ENCODE measurements around the gene ABCD1.
A peak's percentile ranks its signal among the peaks of the same experiment; 100 is the strongest.
"Not testable (repeated sequence)": the region's sequence is repeated elsewhere in the genome, so short reads cannot be mapped to it uniquely, and the experiment has no call there.

Gene ABCD1

DNA sequence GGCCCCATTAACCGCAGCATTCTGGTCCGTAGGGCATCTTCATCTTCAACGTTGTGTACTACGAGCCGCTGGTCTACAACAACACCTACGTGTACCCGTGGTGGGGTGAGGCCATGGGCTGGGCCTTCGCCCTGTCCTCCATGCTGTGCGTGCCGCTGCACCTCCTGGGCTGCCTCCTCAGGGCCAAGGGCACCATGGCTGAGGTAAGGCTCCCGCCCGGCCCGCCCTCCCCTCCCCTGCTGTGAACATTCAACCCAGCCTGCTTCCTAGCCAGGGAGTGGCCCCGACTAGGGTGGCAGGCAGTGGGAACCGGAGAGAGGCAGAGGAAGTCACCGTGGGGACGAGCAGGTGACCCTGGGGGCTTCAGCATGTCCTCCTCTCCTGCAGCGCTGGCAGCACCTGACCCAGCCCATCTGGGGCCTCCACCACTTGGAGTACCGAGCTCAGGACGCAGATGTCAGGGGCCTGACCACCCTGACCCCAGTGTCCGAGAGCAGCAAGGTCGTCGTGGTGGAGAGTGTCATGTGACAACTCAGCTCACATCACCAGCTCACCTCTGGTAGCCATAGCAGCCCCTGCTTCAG lies 29.9 kb upstream of the ABCD1 start:
- no peak for DNase-seq

- DNase-seq = no peak
Observed at GRCh38 chrX:153696100-153696499, 28.6 kb upstream of the ABCD1 start.

DNA sequence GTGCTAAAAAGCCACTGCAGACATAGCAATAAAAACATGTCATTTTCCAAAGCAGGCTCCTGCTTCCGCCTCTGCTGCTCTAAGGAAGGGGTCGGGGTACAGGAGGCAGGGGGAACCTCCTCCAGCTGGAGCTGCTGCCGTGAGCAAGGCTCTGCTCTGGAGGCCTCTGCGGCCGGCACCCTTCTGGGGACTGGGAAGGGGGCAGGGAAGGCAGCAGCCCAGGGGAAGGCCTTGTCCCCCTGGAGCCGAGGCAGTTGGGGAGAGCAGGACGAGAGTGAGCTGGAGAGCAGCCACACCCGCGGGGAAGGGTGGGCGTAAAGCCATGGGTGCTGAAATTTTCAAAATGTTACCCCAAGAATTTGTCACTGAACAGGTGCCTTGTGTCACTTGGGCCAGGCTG lies 28.1 kb upstream of the ABCD1 start:
- DNase-seq = not testable (repeated sequence)

DNA sequence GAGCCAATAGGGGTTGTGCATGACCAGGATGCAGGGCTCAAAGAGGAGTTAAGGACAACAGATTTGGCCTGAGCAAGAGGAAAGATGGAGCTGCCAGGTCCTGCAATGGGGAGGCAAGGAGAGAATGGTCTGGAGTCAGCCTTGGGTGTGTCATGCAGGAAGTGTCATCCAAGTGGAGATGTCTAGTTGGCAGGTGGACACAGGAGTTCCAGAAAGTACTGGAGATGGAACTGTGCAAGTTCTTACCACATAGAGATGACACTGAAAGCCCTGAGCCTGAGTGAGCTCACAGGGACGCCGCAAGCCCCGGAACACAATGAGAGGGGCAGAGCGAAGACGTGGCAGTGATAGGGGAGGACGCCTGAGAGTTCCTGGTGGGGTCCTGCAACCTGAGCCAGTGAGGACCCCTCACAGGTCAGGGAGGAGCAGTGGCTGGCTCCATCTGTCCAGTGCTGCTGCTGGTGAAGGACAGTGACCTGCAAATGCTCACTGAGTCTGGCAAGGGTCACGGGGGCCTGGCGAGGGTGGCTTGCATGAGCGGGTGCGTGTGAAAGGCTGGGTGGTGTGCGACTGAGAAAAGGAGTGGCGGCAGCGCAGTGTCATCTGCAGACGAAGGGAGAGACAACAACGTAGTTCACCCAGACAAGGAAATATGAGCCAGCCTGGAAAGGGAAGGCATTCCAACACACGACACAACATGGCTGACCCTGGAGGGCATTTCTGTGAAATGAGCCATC lies 27.5 kb upstream of the ABCD1 start:
- not testable (repeated sequence) for DNase-seq

GRCh38 chrX:153697924-153698865 lies 26.5 kb upstream of the ABCD1 start:
- no peak for DNase-seq

GRCh38 chrX:153699210-153699783 lies 25.4 kb upstream of the ABCD1 start:
- DNase-seq = not testable (repeated sequence)

DNA sequence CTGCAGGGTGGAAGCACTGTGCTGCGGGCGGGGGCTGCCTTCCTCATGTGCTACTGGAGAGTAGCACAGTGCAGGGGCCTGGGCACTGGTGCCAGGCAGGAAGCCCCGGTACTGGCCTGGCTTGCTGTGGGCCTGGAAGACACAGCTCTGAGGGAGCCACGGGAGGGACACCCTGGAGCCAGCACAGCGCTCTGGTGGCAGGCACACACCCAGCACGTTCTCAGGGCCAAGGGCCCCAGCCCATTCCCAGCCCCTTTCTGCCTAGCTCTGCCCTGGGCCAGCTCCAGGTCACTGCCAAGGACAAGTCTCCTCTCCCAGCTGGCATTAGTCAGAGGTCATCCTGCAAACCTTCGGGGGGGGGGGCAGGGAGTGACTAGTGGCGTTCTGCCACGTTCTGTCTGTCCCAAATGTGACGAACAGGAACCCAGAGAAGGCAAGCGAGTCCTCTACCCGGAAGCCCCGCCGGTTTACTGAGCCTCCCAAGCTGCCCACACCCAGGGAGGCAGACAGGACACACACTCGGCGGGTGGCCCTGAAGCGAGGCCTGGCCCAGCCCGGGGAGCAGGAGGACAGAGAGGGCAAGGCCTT lies 24.8 kb upstream of the ABCD1 start:
- not testable (repeated sequence) for DNase-seq

DNA sequence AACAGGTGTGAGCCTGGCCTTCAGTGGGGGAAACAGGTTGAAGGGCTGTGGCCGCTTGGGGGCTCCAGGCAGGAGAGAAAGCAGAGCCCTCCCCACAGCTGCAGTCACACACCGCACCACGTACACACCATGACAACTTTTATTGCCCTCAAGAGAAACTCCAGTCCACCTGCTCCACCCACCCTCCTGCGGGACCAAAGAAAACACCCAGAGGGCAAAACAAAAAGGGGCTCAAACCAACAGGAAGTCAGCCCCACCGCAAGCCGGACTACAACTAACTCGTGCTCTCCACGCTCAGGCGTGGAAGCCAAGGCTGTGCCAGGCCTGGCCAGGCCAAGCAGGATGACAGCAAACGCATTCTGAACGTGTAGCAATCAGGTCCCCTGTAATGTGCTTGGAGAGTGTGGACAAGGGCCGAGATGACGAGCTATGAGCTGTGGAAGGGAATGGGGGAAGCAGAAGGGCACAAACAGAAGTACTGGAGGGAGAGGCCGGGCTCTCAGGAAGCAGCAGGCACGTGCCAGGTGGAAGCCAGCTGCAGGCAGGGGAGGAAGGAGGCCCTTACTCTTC lies 24.2 kb upstream of the ABCD1 start:
- DNase-seq = no peak

GRCh38 chrX:153700967-153701366 lies 23.7 kb upstream of the ABCD1 start:
- no peak for DNase-seq

- no peak for DNase-seq
Observed at GRCh38 chrX:153701706-153702105, 22.9 kb upstream of the ABCD1 start.

- DNase-seq = no peak
Observed at GRCh38 chrX:153702336-153703035, 22.2 kb upstream of the ABCD1 start.

GRCh38 chrX:153703036-153703370 lies 21.7 kb upstream of the ABCD1 start:
- DNase-seq = no peak

- DNase-seq = no peak
Observed at GRCh38 chrX:153704021-153704526, 20.6 kb upstream of the ABCD1 start.

- DNase-seq = not testable (repeated sequence)
Observed at GRCh38 chrX:153704631-153705402, 19.8 kb upstream of the ABCD1 start.

GRCh38 chrX:153705403-153706060 lies 19.1 kb upstream of the ABCD1 start:
- not testable (repeated sequence) for DNase-seq

- DNase-seq = no peak
Observed at GRCh38 chrX:153706799-153707198, 17.9 kb upstream of the ABCD1 start.

DNA sequence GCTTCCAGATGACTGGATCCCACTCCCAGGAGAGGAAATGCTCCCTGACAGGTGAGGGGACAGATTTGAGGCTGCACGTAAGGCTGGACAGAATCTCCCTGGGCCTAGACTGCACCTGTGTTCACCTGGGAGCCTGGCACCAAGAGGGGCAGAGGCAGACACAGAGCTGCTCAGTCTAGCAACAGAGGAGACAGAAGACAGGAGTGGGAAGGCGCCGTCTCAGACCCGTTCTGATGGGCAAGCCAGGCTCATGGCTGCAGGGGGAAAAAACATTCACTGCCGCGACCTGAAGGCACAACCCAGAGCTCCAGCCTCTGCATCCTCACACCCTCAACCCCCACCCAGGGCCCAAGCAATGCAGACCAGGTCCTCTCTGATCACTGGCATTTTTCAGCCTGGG lies 17.2 kb upstream of the ABCD1 start:
- no peak for DNase-seq

DNA sequence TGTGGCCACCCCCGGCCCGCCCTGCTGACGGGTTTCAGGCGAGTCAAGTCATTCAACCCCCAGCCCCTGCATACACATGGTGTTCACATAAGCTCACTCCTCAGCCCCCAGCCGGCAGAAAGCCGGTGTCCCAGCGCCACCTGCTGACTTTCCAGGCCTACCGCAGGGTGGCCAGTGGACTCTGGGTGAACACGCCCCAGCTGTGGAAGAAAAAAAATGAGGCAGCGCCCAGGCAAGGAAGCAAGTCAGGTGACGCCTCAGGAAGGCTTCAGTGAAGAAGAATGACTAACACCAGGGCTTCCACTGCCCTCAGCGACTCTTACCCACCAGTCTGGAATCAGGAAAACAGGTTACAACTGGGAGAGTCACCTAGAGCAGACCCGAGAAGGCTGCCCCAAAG lies 16.2 kb upstream of the ABCD1 start:
- DNase-seq = peak; percentile 78

GRCh38 chrX:153709726-153710674 lies 14.7 kb upstream of the ABCD1 start:
- no peak for DNase-seq
